GM10266 (cell line): ENCODE results near the gene DIPK1A.
"Not testable (repeated sequence)": the region's sequence is repeated elsewhere in the genome, so short reads cannot be mapped to it uniquely, and the experiment has no call there.

ENCODE experiments used
- DNase-seq: peaks from one replicate; pipeline ENCODE4 v3.0.0; 2012; ENCODE audit errors: extremely low spot score
- CTCF ChIP-seq: IDR thresholded peaks from 2 replicates; pipeline ENCODE4 v1.5.1; 2012; ENCODE audit warnings: mild to moderate bottlenecking, low read depth; ENCODE audit not compliant: control insufficient read depth, insufficient read depth; ENCODE audit errors: missing control alignments

The DIPK1A gene

GRCh38 chr1:92900539-92900938 lies 60.7 kb downstream of the DIPK1A start:
- no peak for TF ChIP-seq CTCF
- DNase-seq: no peak

GRCh38 chr1:92899780-92900179 lies 61.5 kb downstream of the DIPK1A start:
- no peak for TF ChIP-seq CTCF
- no peak for DNase-seq

GRCh38 chr1:92898053-92898452 lies 63.2 kb downstream of the DIPK1A start:
- DNase-seq: not testable (repeated sequence)

GRCh38 chr1:92887465-92887864 lies 73.8 kb downstream of the DIPK1A start:
- TF ChIP-seq CTCF: no peak
- no peak for DNase-seq

- no peak for TF ChIP-seq CTCF
- DNase-seq: no peak
Observed at GRCh38 chr1:92886886-92887419, 74.3 kb downstream of the DIPK1A start.

GRCh38 chr1:92884195-92884594 lies 77.1 kb downstream of the DIPK1A start:
- no peak for DNase-seq
- TF ChIP-seq CTCF: no peak

DNA sequence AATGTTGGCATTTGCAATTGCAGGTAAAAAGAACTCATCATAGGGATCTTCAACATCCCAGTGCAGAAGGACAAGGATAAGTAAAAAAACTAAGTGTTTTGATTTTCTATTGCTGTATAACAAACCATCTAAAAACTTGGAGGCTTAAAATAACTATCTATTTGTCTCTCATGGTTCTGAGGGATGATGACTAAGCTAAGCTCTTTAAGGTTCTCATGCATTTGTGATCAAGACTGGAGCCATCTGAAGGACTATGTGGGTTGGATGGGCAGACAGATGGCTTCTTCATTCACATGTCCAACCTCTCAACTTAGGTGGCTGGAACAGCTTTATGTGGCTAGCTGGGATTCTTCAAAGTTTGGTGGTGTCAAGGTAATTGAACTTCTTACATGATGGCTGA lies 78.0 kb downstream of the DIPK1A start:
- TF ChIP-seq CTCF: no peak
- no peak for DNase-seq

DNA sequence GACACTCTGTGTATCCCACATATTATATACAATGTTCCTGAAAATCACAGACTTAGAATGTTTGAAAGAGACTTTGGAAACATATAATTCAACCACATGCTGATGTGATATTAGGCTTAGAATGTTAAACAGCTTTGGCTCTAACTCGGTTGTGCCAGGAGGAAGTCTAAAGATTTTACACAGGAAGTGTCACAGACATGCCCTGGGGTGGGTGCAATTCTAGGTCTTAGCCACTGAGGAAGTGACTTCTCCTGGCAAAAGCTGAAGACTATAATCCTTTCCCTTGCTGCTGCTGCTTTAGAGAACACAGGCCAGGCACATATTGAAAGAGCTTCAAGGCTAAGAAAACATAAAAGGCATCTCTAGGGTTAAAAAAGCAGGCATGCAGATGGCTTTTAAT lies 78.4 kb downstream of the DIPK1A start:
- DNase-seq: no peak
- no peak for TF ChIP-seq CTCF
